Nephron progenitor cell (in vitro differentiated cells): ENCODE measurements around the gene TFE3.
A peak's percentile ranks its signal among the peaks of the same experiment; 100 is the strongest.

ENCODE experiments used
- DNase-seq: peaks from one replicate; pipeline ENCODE4 v3.0.0; 2021
- H3K27ac Mint-ChIP-seq: 2 replicates; pipeline ENCODE4 v1.8.0; 2021; ENCODE audit warnings: mild to moderate bottlenecking, moderate library complexity, mixed read lengths
- H3K27me3 Mint-ChIP-seq: 2 replicates; pipeline ENCODE4 v1.8.0; 2021; ENCODE audit warnings: mild to moderate bottlenecking, low read depth, mixed read lengths; ENCODE audit not compliant: poor library complexity
- H3K36me3 Mint-ChIP-seq: 2 replicates; pipeline ENCODE4 v1.8.0; 2021; ENCODE audit warnings: low read depth, mixed read lengths
- H3K4me1 Mint-ChIP-seq: 2 replicates; pipeline ENCODE4 v1.8.0; 2021; ENCODE audit warnings: mixed read lengths
- H3K4me3 Mint-ChIP-seq: 2 replicates; pipeline ENCODE4 v1.8.0; 2021; ENCODE audit warnings: mild to moderate bottlenecking, moderate library complexity, mixed read lengths
- H3K9me3 Mint-ChIP-seq: 2 replicates; pipeline ENCODE4 v1.8.0; 2021; ENCODE audit warnings: mild to moderate bottlenecking, moderate library complexity, mixed read lengths
- TF ChIP-seq, protein P1 (sequence below): fragments of 200-600 bp; sonication (generic); IDR thresholded peaks from 2 replicates; pipeline ENCODE4 v1.5.0; 2021; ENCODE audit warnings: antibody characterized with exemption

Gene TFE3, protein sequence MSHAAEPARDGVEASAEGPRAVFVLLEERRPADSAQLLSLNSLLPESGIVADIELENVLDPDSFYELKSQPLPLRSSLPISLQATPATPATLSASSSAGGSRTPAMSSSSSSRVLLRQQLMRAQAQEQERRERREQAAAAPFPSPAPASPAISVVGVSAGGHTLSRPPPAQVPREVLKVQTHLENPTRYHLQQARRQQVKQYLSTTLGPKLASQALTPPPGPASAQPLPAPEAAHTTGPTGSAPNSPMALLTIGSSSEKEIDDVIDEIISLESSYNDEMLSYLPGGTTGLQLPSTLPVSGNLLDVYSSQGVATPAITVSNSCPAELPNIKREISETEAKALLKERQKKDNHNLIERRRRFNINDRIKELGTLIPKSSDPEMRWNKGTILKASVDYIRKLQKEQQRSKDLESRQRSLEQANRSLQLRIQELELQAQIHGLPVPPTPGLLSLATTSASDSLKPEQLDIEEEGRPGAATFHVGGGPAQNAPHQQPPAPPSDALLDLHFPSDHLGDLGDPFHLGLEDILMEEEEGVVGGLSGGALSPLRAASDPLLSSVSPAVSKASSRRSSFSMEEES

DNA sequence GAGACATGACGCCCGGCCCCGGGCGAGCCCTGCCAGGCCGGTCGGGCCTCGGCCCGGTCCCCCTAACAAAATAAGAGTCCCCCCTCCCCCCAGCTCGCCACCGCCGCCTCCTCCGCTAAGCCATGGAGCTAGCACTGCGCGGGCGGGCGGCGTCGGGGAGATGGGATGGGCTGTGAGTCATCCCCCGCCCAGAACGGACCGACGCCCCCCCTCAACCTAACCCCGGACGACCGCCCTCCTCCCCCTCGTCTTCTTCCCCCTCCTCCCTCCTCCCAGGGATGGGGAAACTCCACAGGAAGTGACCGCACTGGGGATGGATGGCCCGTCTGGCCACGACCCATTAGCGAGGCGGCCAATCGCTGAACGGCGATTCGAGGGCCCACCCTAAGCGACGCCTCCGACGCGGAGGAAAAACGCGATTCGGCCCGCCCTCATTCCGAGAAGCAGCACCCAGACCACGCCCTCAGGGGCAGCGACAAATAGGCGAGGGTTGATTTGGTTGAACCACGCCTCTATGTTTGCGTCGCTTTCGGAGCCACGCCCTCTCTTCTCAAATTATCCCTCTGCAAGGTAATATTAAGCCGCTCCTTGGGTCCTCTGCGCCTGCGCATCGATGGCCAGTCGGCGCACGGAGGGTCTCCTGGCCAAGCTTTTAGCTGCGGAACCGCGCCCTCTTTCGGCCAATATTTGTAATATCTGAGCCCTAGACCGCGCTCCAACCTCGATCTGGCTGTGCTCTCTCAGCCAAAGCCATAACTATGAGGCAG lies at the start of gene TFE3:
Gene TFE3, minus strand, starts transcription at position 138 of the 767 bp plus-strand sequence. Its CDS starts 131 bp downstream, at position 7.
- peak within 1 kb of the TSS; percentile 93 for H3K4me3 Mint-ChIP-seq
- H3K27me3 Mint-ChIP-seq: peaks cover 3% of the 10 kb centered on the region
- DNase-seq: peak; percentile 95
- TF ChIP-seq, protein P1, sequence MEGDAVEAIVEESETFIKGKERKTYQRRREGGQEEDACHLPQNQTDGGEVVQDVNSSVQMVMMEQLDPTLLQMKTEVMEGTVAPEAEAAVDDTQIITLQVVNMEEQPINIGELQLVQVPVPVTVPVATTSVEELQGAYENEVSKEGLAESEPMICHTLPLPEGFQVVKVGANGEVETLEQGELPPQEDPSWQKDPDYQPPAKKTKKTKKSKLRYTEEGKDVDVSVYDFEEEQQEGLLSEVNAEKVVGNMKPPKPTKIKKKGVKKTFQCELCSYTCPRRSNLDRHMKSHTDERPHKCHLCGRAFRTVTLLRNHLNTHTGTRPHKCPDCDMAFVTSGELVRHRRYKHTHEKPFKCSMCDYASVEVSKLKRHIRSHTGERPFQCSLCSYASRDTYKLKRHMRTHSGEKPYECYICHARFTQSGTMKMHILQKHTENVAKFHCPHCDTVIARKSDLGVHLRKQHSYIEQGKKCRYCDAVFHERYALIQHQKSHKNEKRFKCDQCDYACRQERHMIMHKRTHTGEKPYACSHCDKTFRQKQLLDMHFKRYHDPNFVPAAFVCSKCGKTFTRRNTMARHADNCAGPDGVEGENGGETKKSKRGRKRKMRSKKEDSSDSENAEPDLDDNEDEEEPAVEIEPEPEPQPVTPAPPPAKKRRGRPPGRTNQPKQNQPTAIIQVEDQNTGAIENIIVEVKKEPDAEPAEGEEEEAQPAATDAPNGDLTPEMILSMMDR: peak; percentile 48
- peak within 1 kb of the TSS; percentile 98 for H3K27ac Mint-ChIP-seq
- peaks cover 41% of the 10 kb centered on the region for H3K9me3 Mint-ChIP-seq
- peaks cover 6% of the 10 kb centered on the region for H3K36me3 Mint-ChIP-seq
- H3K4me1 Mint-ChIP-seq: peaks cover 41% of the 10 kb centered on the region

DNA sequence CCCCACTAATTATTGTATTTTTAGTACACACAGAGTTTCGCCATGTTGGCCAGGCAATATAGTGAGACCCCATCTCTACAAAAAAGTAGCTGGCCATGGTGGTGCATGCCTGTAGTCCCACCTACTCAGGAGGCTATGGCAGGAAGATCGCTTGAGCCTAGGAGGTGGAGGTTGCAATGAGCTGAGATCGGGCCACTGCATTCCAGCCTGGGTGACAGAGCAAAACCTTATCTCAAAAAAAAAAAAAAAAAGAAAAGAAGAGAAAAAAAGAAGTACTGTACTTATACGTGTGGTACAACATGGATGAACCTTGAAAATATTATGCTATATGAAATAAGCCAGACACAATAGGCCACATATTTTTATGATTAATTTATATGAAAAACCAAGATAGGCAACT lies 46.4 kb upstream of the TFE3 start:
- no peaks in the 10 kb centered on the region for H3K4me1 Mint-ChIP-seq
- H3K4me3 Mint-ChIP-seq: no peak overlapping the region
- peaks cover 31% of the 10 kb centered on the region for H3K9me3 Mint-ChIP-seq
- H3K27ac Mint-ChIP-seq: no peak overlapping the region
- no peaks in the 10 kb centered on the region for H3K27me3 Mint-ChIP-seq
- TF ChIP-seq, protein P1: no peak
- no peaks in the 10 kb centered on the region for H3K36me3 Mint-ChIP-seq
- DNase-seq: no peak

DNA sequence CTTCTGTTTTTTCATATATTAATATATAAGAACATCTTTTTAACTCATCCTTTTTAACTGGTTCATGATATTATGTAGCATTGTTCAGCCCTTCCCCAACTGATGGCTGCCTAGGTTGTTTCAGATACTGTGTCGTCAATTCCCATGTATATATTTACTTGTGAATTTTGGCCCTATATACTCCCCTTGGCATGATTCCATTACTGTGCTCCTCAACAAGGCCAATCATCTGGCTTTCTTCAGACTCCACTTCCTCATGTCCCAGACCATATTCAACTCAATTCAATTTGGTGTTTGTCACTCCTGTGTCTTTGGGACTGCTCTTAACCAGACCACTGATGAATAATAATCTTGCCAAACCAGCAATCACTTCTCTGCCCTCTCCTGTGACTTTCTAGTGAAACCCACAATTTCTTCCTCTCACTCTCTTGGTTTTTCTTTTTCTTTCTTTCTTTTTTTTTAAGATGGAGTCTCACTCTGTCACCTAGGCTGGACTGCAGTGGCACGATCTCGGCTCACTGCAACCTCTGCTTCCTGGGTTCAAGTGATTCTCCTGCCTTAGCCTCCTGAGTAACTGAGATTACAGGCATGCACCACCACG lies 39.2 kb upstream of the TFE3 start:
- Mint-ChIP-seq H3K27ac (no peak overlapping the region), H3K36me3 (no peaks in the 10 kb centered on the region), H3K4me3 (no peak overlapping the region), H3K4me1 (peaks cover 12% of the 10 kb centered on the region), H3K27me3 (no peaks in the 10 kb centered on the region), H3K9me3 (peaks cover 41% of the 10 kb centered on the region)
- no peak for DNase-seq
- TF ChIP-seq, protein P1: no peak

DNA sequence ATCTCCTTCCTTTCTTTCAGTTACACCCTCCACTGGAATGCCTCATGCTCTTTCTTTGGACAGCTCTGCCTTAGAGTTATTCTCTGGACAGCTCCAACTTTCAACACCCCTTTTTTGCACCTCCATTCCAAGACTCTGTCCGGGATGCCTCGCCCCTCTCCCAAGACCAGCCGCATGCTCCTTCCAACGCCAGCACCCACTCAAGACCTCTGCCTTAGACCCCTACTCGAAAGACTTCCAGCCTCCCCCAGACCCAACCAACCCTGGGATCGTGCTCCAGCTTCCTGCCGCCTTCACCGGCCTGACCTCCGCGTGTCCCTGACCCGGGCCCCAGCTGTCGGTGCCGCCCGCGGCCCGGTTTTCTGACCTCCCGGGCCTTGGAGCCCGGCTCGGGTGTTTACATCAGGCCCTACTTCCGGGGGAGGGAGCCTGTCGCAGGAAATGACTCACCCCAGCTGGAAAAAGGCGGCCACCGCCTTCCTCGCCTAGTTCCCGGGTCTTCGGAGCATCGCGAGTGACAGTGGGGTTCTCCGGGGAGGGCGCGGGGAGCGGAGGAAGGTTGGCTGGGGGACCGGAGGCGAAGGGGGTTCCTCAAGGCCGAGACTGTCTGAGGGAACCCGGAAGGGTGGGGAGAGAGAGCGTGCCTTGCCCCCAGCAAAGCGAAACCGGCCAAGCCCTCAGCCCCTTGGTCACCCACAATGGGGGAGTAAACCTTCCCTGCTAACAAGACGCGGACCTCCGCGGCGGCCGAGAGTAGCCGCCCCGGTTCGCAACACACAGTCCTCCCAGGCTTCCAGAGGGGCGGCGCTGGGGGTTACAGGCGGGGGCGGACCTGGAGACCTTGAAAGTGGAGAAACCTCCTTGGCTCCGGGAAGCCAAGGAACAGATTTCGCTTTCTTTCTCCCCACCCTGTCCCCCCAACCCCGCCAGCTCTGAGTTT lies 36.6 kb upstream of the TFE3 start, which contains the start of gene WDR45:
Gene WDR45, minus strand, starts transcription at position 399 of the 940 bp plus-strand sequence. CDS start 1,792 bp downstream, outside the sequence.
- TF ChIP-seq, protein P1: no peak
- Mint-ChIP-seq H3K27me3 (no peaks in the 10 kb centered on the region), H3K36me3 (no peaks in the 10 kb centered on the region), H3K9me3 (peaks cover 37% of the 10 kb centered on the region), H3K4me3 (peak within 1 kb of the TSS; percentile 91), H3K4me1 (peaks cover 12% of the 10 kb centered on the region), H3K27ac (peak within 1 kb of the TSS; percentile 97)
- DNase-seq: peak; percentile 58

DNA sequence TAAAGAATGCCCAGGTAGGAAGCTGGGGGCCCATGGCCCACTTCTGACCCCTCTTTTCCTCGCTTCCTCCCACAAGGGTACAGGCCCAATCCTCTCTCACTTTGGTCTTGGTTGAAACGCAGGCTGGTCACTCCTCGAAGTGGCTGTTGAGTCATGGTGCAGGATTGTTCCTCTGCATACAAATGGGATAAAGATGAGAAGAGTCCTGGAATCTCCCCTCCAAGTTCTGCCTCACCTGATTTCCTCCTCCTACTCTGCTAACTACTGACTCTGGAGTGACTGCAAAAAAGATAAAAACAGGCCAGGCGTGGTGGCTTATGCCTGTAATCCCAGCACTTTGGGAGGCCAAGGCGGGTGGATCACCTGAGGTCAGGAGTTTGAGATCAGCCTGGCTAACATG lies 34.8 kb upstream of the TFE3 start:
- Mint-ChIP-seq H3K9me3 (peaks cover 36% of the 10 kb centered on the region), H3K27ac (no peak overlapping the region), H3K4me3 (no peak overlapping the region), H3K4me1 (peaks cover 18% of the 10 kb centered on the region), H3K27me3 (no peaks in the 10 kb centered on the region), H3K36me3 (no peaks in the 10 kb centered on the region)
- no peak for DNase-seq
- TF ChIP-seq, protein P1: no peak
